Loucy (cell line): ENCODE measurements around the gene ODF2L.

ENCODE experiments used
- H2AFZ ChIP-seq: fragments of 200-600 bp; sonication (generic); 2 replicates; pipeline ENCODE4 v1.6.0; 2016; ENCODE audit warnings: antibody characterized with exemption, mild to moderate bottlenecking, low read length, moderate library complexity
- H3F3A ChIP-seq: fragments of 200-600 bp; 2 replicates; pipeline ENCODE4 v1.6.0; 2016; ENCODE audit warnings: antibody characterized with exemption, low read depth, mild to moderate bottlenecking
- H3K27me3 ChIP-seq: fragments of 200-600 bp; sonication (generic); 2 replicates; pipeline ENCODE4 v1.6.1; 2014; ENCODE audit warnings: low read length, mild to moderate bottlenecking; ENCODE audit not compliant: insufficient read depth, poor library complexity, severe bottlenecking
- H3K36me3 ChIP-seq: fragments of 200-600 bp; sonication (generic); 2 replicates; pipeline ENCODE4 v1.6.1; 2016; ENCODE audit warnings: low read length; ENCODE audit not compliant: insufficient read depth
- H3K4me1 ChIP-seq: fragments of 200-600 bp; sonication (generic); 2 replicates; pipeline ENCODE4 v1.5.1; 2014; ENCODE audit warnings: low read length, mild to moderate bottlenecking; ENCODE audit not compliant: insufficient read depth, poor library complexity, severe bottlenecking
- H3K4me2 ChIP-seq: fragments of 200-600 bp; sonication (generic); 2 replicates; pipeline ENCODE4 v1.6.0; 2014; ENCODE audit warnings: antibody characterized with exemption, low read length, low read depth, mild to moderate bottlenecking; ENCODE audit not compliant: poor library complexity, severe bottlenecking
- H3K4me3 ChIP-seq: fragments of 200-600 bp; sonication (generic); 2 replicates; pipeline ENCODE4 v1.5.1; 2014; ENCODE audit warnings: low read length, mild to moderate bottlenecking, mixed read lengths; ENCODE audit not compliant: poor library complexity, severe bottlenecking
- H3K79me2 ChIP-seq: fragments of 200-600 bp; sonication (generic); 2 replicates; pipeline ENCODE4 v1.6.1; 2014; ENCODE audit warnings: low read length; ENCODE audit not compliant: insufficient read depth
- H3K9ac ChIP-seq: fragments of 200-600 bp; sonication (generic); 2 replicates; pipeline ENCODE4 v1.6.0; 2014; ENCODE audit warnings: mild to moderate bottlenecking, low read depth, low read length, moderate library complexity; ENCODE audit not compliant: poor library complexity, severe bottlenecking
- H3K9me2 ChIP-seq: fragments of 200-600 bp; sonication (generic); replicated peaks from 2 replicates; pipeline ENCODE4 v1.6.1; 2016; ENCODE audit warnings: low read depth, low read length, mixed read lengths
- H3K9me3 ChIP-seq: fragments of 200-600 bp; sonication (generic); 2 replicates; pipeline ENCODE4 v1.6.1; 2014; ENCODE audit warnings: mild to moderate bottlenecking, antibody characterized with exemption, low read length, low read depth; ENCODE audit not compliant: insufficient read depth
- H4K20me1 ChIP-seq: fragments of 200-600 bp; sonication (generic); 2 replicates; pipeline ENCODE4 v1.6.0; 2014; ENCODE audit warnings: antibody characterized with exemption, low read length, mild to moderate bottlenecking; ENCODE audit not compliant: insufficient read depth, poor library complexity, severe bottlenecking
- CTCF ChIP-seq: fragments of 200-600 bp; sonication (generic); conservative IDR thresholded peaks from 2 replicates; pipeline ENCODE4 v1.5.1; 2014; ENCODE audit warnings: mild to moderate bottlenecking, antibody characterized with exemption, low read length
- EZH2phosphoT487 ChIP-seq: fragments of 200-600 bp; IDR thresholded peaks from 2 replicates; pipeline ENCODE4 v1.6.1; 2018; ENCODE audit warnings: antibody characterized with exemption, mild to moderate bottlenecking, moderate library complexity, borderline replicate concordance

The ODF2L gene

GRCh38 chr1:86395751-86396497 is at the start of gene ODF2L:
TSS of gene ODF2L (minus strand) at chr1:86396323. CDS start at chr1:86387027, 9,296 bp downstream.
- peaks cover 24% of the 10 kb centered on the region for H3K4me1 ChIP-seq
- no peaks in the 10 kb centered on the region for H3K27me3 ChIP-seq
- no peaks in the 10 kb centered on the region for H3K36me3 ChIP-seq
- H4K20me1 ChIP-seq, result no peaks in the 10 kb centered on the region
- H3K4me3 ChIP-seq, result peak within 1 kb of the TSS; percentile 84
- TF ChIP-seq EZH2phosphoT487, result no peak
- no peak for TF ChIP-seq CTCF
- H3K4me2 ChIP-seq, result peak within 1 kb of the TSS; percentile 79
- H3K9me2 ChIP-seq, result no peaks in the 10 kb centered on the region
- no peaks in the 10 kb centered on the region for H3K9me3 ChIP-seq
- H3K79me2 ChIP-seq, result peaks cover 19% of the 10 kb centered on the region
- H3F3A ChIP-seq, result no peaks in the 10 kb centered on the region
- peak within 1 kb of the TSS; percentile 76 for H3K9ac ChIP-seq
- peak within 1 kb of the TSS; percentile 99 for H2AFZ ChIP-seq

- Histone ChIP-seq H3K27me3 (no peaks in the 10 kb centered on the region), H3F3A (no peaks in the 10 kb centered on the region), H3K9ac (no peak overlapping the region), H3K4me2 (no peak overlapping the region), H4K20me1 (no peaks in the 10 kb centered on the region), H3K9me3 (no peaks in the 10 kb centered on the region), H2AFZ (no peak overlapping the region), H3K79me2 (no peaks in the 10 kb centered on the region), H3K9me2 (no peaks in the 10 kb centered on the region), H3K4me1 (no peaks in the 10 kb centered on the region), H3K36me3 (no peaks in the 10 kb centered on the region), H3K4me3 (no peak overlapping the region)
- TF ChIP-seq EZH2phosphoT487 (no peak), CTCF (no peak)
These were observed 49.8 kb upstream of the ODF2L start for GRCh38 chr1:86445919-86446318.

- no peaks in the 10 kb centered on the region for H3K36me3 ChIP-seq
- no peak for TF ChIP-seq CTCF
- TF ChIP-seq EZH2phosphoT487, result no peak
- no peaks in the 10 kb centered on the region for H3K9me2 ChIP-seq
- no peaks in the 10 kb centered on the region for H3K4me1 ChIP-seq
- H3F3A ChIP-seq, result no peaks in the 10 kb centered on the region
- H3K27me3 ChIP-seq, result no peaks in the 10 kb centered on the region
- H3K79me2 ChIP-seq, result no peaks in the 10 kb centered on the region
- no peak overlapping the region for H2AFZ ChIP-seq
- no peak overlapping the region for H3K4me3 ChIP-seq
- no peaks in the 10 kb centered on the region for H3K9me3 ChIP-seq
- H3K9ac ChIP-seq, result no peak overlapping the region
- H4K20me1 ChIP-seq, result no peaks in the 10 kb centered on the region
- H3K4me2 ChIP-seq, result no peak overlapping the region
These were observed 45.9 kb upstream of the ODF2L start for GRCh38 chr1:86441997-86442396.
